Measurements from ENCODE around the gene SLC36A3.
A peak's percentile ranks its signal among the peaks of the same experiment; 100 is the strongest.

DNA sequence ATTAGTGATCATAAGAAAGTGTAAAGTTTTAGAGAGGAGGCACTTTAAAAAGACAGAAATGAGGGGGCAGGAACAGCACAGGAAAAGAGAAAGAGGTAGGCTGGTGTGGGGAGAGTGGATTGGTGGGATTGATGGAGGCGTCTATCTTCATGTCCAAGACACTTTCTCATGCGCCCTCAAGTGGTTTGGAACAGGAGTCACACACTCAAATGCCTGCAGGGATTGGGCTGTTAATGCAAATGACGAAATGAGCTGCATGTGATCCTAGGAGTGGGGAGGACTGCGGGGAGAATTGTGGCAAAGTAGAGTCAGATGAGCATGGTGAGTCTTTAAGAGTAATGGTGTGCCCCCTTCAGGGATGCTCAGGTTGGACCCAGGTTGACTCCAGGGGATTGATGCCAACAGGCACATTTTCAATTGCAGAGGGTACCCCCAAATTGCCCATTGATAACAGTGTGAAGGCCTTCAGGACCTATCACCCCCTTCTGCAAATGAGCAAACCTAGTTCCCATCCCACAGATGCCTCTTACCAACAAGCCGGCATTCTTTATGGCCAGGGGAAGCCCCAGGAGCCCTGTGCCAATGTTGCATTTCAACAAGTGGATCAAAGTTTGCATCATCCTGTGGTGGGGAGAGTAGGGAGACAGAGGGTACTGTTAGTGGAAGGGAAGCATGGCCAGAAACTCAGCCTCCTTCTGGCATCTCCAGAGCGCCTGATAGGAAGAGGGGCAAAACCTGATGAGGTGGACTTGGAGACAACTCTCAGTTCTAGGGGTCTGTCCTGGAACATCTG lies 5.3 kb downstream of the SLC36A3 start:
- TF ChIP-seq NR3C1 (CRISPR knock-in tag; conservative IDR thresholded peaks at IDR 0.05; ENCODE audit: low read depth) (no peak), CREB1 (CRISPR knock-in tag; IDR thresholded peaks at IDR 0.05) (no peak), NR1H2 (CRISPR knock-in tag; IDR thresholded peaks at IDR 0.05) (no peak), ZNF232 (CRISPR knock-in tag; IDR thresholded peaks at IDR 0.05) (no peak)
- TF ChIP-seq, protein P1, sequence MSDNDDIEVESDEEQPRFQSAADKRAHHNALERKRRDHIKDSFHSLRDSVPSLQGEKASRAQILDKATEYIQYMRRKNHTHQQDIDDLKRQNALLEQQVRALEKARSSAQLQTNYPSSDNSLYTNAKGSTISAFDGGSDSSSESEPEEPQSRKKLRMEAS (CRISPR knock-in tag; IDR thresholded peaks at IDR 0.05) = peak; percentile 44; the same call in 1 of the 2 replicates
- TF ChIP-seq, protein P2, sequence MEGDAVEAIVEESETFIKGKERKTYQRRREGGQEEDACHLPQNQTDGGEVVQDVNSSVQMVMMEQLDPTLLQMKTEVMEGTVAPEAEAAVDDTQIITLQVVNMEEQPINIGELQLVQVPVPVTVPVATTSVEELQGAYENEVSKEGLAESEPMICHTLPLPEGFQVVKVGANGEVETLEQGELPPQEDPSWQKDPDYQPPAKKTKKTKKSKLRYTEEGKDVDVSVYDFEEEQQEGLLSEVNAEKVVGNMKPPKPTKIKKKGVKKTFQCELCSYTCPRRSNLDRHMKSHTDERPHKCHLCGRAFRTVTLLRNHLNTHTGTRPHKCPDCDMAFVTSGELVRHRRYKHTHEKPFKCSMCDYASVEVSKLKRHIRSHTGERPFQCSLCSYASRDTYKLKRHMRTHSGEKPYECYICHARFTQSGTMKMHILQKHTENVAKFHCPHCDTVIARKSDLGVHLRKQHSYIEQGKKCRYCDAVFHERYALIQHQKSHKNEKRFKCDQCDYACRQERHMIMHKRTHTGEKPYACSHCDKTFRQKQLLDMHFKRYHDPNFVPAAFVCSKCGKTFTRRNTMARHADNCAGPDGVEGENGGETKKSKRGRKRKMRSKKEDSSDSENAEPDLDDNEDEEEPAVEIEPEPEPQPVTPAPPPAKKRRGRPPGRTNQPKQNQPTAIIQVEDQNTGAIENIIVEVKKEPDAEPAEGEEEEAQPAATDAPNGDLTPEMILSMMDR (IDR thresholded peaks at IDR 0.05) = no peak
- TF ChIP-seq, protein P3, sequence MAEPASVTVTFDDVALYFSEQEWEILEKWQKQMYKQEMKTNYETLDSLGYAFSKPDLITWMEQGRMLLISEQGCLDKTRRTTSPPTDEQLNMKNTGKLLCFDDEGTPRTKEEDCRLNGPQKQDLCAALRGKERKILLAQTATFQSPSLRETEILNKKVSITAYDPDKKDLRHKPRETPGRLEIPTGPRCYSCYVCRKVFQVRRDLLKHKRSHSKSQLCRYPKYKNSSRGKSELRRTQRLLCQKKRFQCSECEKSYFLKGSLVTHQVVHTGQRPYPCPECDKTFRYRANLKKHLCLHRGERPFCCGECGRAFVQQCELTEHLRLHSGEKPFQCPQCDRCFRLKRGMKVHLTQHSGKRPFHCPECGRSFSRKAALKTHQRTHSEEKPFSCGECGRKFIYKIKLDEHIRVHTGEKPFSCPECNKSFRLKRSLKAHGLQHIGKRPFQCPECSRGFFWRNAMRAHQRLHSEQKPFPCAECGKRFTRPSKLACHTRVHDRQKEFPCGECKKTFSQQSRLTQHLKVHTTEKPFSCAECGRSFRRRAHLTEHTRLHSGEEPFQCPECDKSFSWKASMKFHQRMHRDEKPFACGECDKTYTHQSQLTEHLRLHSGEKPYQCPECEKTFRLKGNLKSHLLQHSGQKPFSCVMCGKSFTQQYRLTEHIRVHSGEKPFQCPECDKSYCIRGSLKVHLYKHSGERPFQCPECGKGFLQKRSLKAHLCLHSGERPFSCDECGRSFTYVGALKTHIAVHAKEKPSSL (CRISPR knock-in tag; conservative IDR thresholded peaks at IDR 0.05) = no peak

Measured in WTC11 (cell line).